Esophagus muscularis mucosa (tissue), 4 donors: Measurements from ENCODE around the gene S100A7A. TPM values are rescaled to one million over a fixed set of nuclear protein-coding genes. Genes with fewer than 3 reads are reported as not detected.

Experiments
- DNase-seq: peaks from one replicate; pipeline ENCODE4 v3.0.0-alpha.2; 2017; ENCODE audit errors: extremely low spot score
- H3K27ac ChIP-seq, 4 donors: fragments of 200-600 bp; sonication (generic); replicated peaks in 1 of 4; 1 replicate in 3 of 4; 2 replicates in 1 of 4; pipeline ENCODE4 v1.5.1; 2016 to 2019; ENCODE audit warnings: mild to moderate bottlenecking in 1 of 4
- H3K27me3 ChIP-seq, 4 donors: fragments of 200-600 bp; sonication (generic); one replicate each; pipeline versions ENCODE4 v1.5.1 to v1.6.0; 2016 to 2019
- H3K36me3 ChIP-seq, 4 donors: fragments of 200-600 bp; sonication (generic); one replicate each; pipeline ENCODE4 v1.5.1; 2016 to 2019
- H3K4me1 ChIP-seq, 4 donors: fragments of 200-600 bp; sonication (generic); one replicate each; pipeline ENCODE4 v1.5.1; 2016 to 2019
- H3K4me3 ChIP-seq, 4 donors: fragments of 200-600 bp; sonication (generic); 1 replicate in 2 of 4; 2 replicates in 2 of 4; pipeline ENCODE4 v1.5.1; 2016 to 2019; ENCODE audit warnings: mild to moderate bottlenecking in 4 of 4, moderate library complexity in 1 of 4
- H3K9me3 ChIP-seq, 4 donors: fragments of 200-600 bp; sonication (generic); 1 replicate in 3 of 4; 2 replicates in 1 of 4; pipeline ENCODE4 v1.5.1; 2016 to 2019
- CTCF ChIP-seq, 3 experiments: fragments of 200-600 bp in 2 of 3; fragments of 450-650 bp in 1 of 3; sonication (generic) in 2 of 3; IDR thresholded peaks; one replicate each; pipeline ENCODE4 v1.5.1; 2017 to 2019; ENCODE audit warnings: antibody characterized with exemption in 3 of 3, mild to moderate bottlenecking in 2 of 3, moderate library complexity in 1 of 3
- EP300 ChIP-seq: sonication (generic); formaldehyde crosslinking; IDR thresholded peaks from one replicate; pipeline ENCODE4 v1.6.1; 2017; ENCODE audit warnings: antibody characterized with exemption
- POLR2A ChIP-seq: fragments of 450-650 bp; IDR thresholded peaks from one replicate; pipeline ENCODE4 v1.6.1; 2017; ENCODE audit warnings: antibody characterized with exemption, moderate library complexity, mild to moderate bottlenecking, low read depth
- POLR2AphosphoS5 ChIP-seq, 2 donors: sonication (generic); formaldehyde crosslinking; IDR thresholded peaks; one replicate each; pipeline ENCODE4 v1.6.1; 2017; ENCODE audit warnings: antibody characterized with exemption in 2 of 2
- WGBS: methylation state at CpG from one replicate; pipeline ENCODE4 v1.1.5; 2018; 5-methylcytosine and 5-hydroxymethylcytosine counted together
- intact Hi-C: fragments of 100-400 bp; cut with DNase I; formaldehyde crosslinking; loops from one replicate; pipeline ENCODE4 v1.15.1; 2023
- total RNA-seq, 4 donors: library from RNA; depleted of rRNA; stranded (reverse); fragments of >200 nt; gene quantifications; one replicate each; pipeline versions ENCODE4 v1.1.0 to v1.2.1, GENCODE V29; 2016

Gene S100A7A
- total RNA-seq, 4 donors from 2014 or later: not detected

- intact Hi-C loops: no loop called here
- no peak for DNase-seq
- H3K4me1 ChIP-seq: no peaks in the 10 kb centered on the region
- WGBS: 60% methylated on average over 5 of the region's 5 CpGs
- H3K27ac ChIP-seq: no peak overlapping the region
- no peaks in the 10 kb centered on the region for H3K9me3 ChIP-seq
- peaks cover 0 to 28% (median 0%) of the 10 kb centered on the region in 4 donors for H3K27me3 ChIP-seq
- TF ChIP-seq POLR2A: no peak
- no peak for TF ChIP-seq POLR2AphosphoS5 (IDR thresholded peaks at IDR 0.05)
- H3K36me3 ChIP-seq: no peaks in the 10 kb centered on the region
- H3K4me3 ChIP-seq: no peak overlapping the region
These were observed 16.1 kb upstream of the S100A7A start for GRCh38 chr1:153400244-153400643.

GRCh38 chr1:153401461-153401860 lies 14.9 kb upstream of the S100A7A start:
- H3K27ac ChIP-seq: no peak overlapping the region
- H3K9me3 ChIP-seq: no peaks in the 10 kb centered on the region
- no peaks in the 10 kb centered on the region for H3K36me3 ChIP-seq
- no peaks in the 10 kb centered on the region for H3K4me1 ChIP-seq
- peaks cover 0 to 34% (median 0%) of the 10 kb centered on the region in 4 donors for H3K27me3 ChIP-seq
- TF ChIP-seq EP300 (no peak), POLR2AphosphoS5 (IDR thresholded peaks at IDR 0.05) (no peak), POLR2A (no peak), CTCF (IDR thresholded peaks at IDR 0.05) (no peak)
- intact Hi-C loops: no loop called here
- WGBS: 89% methylated on average over 9 of the region's 9 CpGs
- peak; percentile 75 for DNase-seq
- H3K4me3 ChIP-seq: no peak overlapping the region

- TF ChIP-seq POLR2A (no peak), POLR2AphosphoS5 (IDR thresholded peaks at IDR 0.05) (no peak), CTCF (IDR thresholded peaks at IDR 0.05) (no peak), EP300 (no peak)
- Histone ChIP-seq H3K4me3 (no peak overlapping the region), H3K27me3 (peaks cover 0 to 41% (median 0%) of the 10 kb centered on the region in 4 donors), H3K27ac (no peak overlapping the region), H3K36me3 (no peaks in the 10 kb centered on the region), H3K9me3 (no peaks in the 10 kb centered on the region), H3K4me1 (no peaks in the 10 kb centered on the region)
- peak; percentile 88 for DNase-seq
- intact Hi-C loops: no loop called here
- 56% methylated on average over 2 of the region's 2 CpGs for WGBS
These were observed 14.1 kb upstream of the S100A7A start for GRCh38 chr1:153402226-153402625.

GRCh38 chr1:153403421-153404085 lies 12.8 kb upstream of the S100A7A start:
- WGBS: 83% methylated on average over 11 of the region's 11 CpGs
- DNase-seq: peak; percentile 74
- no peaks in the 10 kb centered on the region for H3K4me1 ChIP-seq
- intact Hi-C loops: no loop called here
- TF ChIP-seq CTCF (IDR thresholded peaks at IDR 0.05) (no peak), EP300 (no peak), POLR2A (no peak), POLR2AphosphoS5 (IDR thresholded peaks at IDR 0.05) (no peak)
- H3K9me3 ChIP-seq: no peaks in the 10 kb centered on the region
- H3K27me3 ChIP-seq: peaks cover 0 to 32% (median 0%) of the 10 kb centered on the region in 4 donors
- H3K27ac ChIP-seq: no peak overlapping the region
- H3K4me3 ChIP-seq: no peak overlapping the region
- H3K36me3 ChIP-seq: no peaks in the 10 kb centered on the region

- H3K27me3 ChIP-seq: peaks cover 0 to 26% (median 0%) of the 10 kb centered on the region in 4 donors
- intact Hi-C loops: no loop called here
These were observed 12.2 kb upstream of the S100A7A start for GRCh38 chr1:153404086-153404635.

More at GRCh38 chr1:153404086-153404635, 12.2 kb upstream of the S100A7A start:
- Histone ChIP-seq H3K4me3 (no peak overlapping the region), H3K9me3 (no peaks in the 10 kb centered on the region), H3K27ac (no peak overlapping the region), H3K36me3 (no peaks in the 10 kb centered on the region), H3K4me1 (no peaks in the 10 kb centered on the region)
- TF ChIP-seq EP300 (no peak), POLR2A (no peak), POLR2AphosphoS5 (IDR thresholded peaks at IDR 0.05) (no peak), CTCF (IDR thresholded peaks at IDR 0.05) (no peak)
- DNase-seq: peak; percentile 53
- 86% methylated on average over 5 of the region's 7 CpGs for WGBS
